Endothelial cell of umbilical vein (primary cell): ENCODE results near the gene FANK1.

ENCODE experiments used
- CTCF ChIP-seq, 2 donors: IDR thresholded peaks; 1 replicate in 1 of 2; 2 replicates in 1 of 2; pipeline ENCODE4 v1.5.1; 2011; ENCODE audit warnings: low read length in 2 of 2, mild to moderate bottlenecking in 2 of 2, moderate library complexity in 2 of 2, control low read depth in 1 of 2, inconsistent platforms in 1 of 2, low read depth in 1 of 2; ENCODE audit not compliant: insufficient read depth in 1 of 2; ENCODE audit errors: extremely low read depth in 1 of 2
- EZH2 ChIP-seq: IDR thresholded peaks from 2 replicates; pipeline ENCODE4 v1.6.1; 2012; ENCODE audit warnings: borderline replicate concordance, low read depth, mild to moderate bottlenecking, moderate library complexity, low read length, inconsistent platforms; ENCODE audit not compliant: severe bottlenecking
- FOS ChIP-seq: IDR thresholded peaks from 2 replicates; pipeline ENCODE4 v1.6.1; 2011; ENCODE audit warnings: mild to moderate bottlenecking, low read length, moderate library complexity, borderline replicate concordance; ENCODE audit not compliant: insufficient read depth
- MAX ChIP-seq: IDR thresholded peaks from 2 replicates; pipeline ENCODE4 v1.6.1; 2011; ENCODE audit not compliant: insufficient read depth, insufficient read length
- POLR2A ChIP-seq: IDR thresholded peaks from 2 replicates; pipeline ENCODE4 v1.6.1; 2012; ENCODE audit warnings: low read depth, mild to moderate bottlenecking, control low read depth, low read length
- POLR2AphosphoS5 ChIP-seq: IDR thresholded peaks from 2 replicates; pipeline ENCODE4 v1.6.1; 2012; ENCODE audit warnings: low read depth, mild to moderate bottlenecking, control low read depth, low read length, moderate library complexity; ENCODE audit not compliant: insufficient read depth

- TF ChIP-seq CTCF (IDR thresholded peaks at IDR 0.05; ENCODE audit: extremely low read depth in 1 of 2, insufficient read depth in 1 of 2, low read depth in 1 of 2, low read length in 2 of 2): no peak
- no peak for TF ChIP-seq EZH2
- no peak for TF ChIP-seq POLR2AphosphoS5
- TF ChIP-seq POLR2A: no peak
- no peak for TF ChIP-seq MAX
- TF ChIP-seq FOS: no peak
These were observed 32.7 kb downstream of the FANK1 start for GRCh38 chr10:125928928-125929585.
